Loucy (cell line): Measurements from ENCODE around the gene SCART1.

ENCODE experiments used
- H2AFZ ChIP-seq: fragments of 200-600 bp; sonication (generic); 2 replicates; pipeline ENCODE4 v1.6.0; 2016; ENCODE audit warnings: antibody characterized with exemption, mild to moderate bottlenecking, low read length, moderate library complexity
- H3F3A ChIP-seq: fragments of 200-600 bp; 2 replicates; pipeline ENCODE4 v1.6.0; 2016; ENCODE audit warnings: antibody characterized with exemption, low read depth, mild to moderate bottlenecking
- H3K27me3 ChIP-seq: fragments of 200-600 bp; sonication (generic); 2 replicates; pipeline ENCODE4 v1.6.1; 2014; ENCODE audit warnings: low read length, mild to moderate bottlenecking; ENCODE audit not compliant: insufficient read depth, poor library complexity, severe bottlenecking
- H3K36me3 ChIP-seq: fragments of 200-600 bp; sonication (generic); 2 replicates; pipeline ENCODE4 v1.6.1; 2016; ENCODE audit warnings: low read length; ENCODE audit not compliant: insufficient read depth
- H3K4me1 ChIP-seq: fragments of 200-600 bp; sonication (generic); 2 replicates; pipeline ENCODE4 v1.5.1; 2014; ENCODE audit warnings: low read length, mild to moderate bottlenecking; ENCODE audit not compliant: insufficient read depth, poor library complexity, severe bottlenecking
- H3K4me2 ChIP-seq: fragments of 200-600 bp; sonication (generic); 2 replicates; pipeline ENCODE4 v1.6.0; 2014; ENCODE audit warnings: antibody characterized with exemption, low read length, low read depth, mild to moderate bottlenecking; ENCODE audit not compliant: poor library complexity, severe bottlenecking
- H3K4me3 ChIP-seq: fragments of 200-600 bp; sonication (generic); 2 replicates; pipeline ENCODE4 v1.5.1; 2014; ENCODE audit warnings: low read length, mild to moderate bottlenecking, mixed read lengths; ENCODE audit not compliant: poor library complexity, severe bottlenecking
- H3K79me2 ChIP-seq: fragments of 200-600 bp; sonication (generic); 2 replicates; pipeline ENCODE4 v1.6.1; 2014; ENCODE audit warnings: low read length; ENCODE audit not compliant: insufficient read depth
- H3K9ac ChIP-seq: fragments of 200-600 bp; sonication (generic); 2 replicates; pipeline ENCODE4 v1.6.0; 2014; ENCODE audit warnings: mild to moderate bottlenecking, low read depth, low read length, moderate library complexity; ENCODE audit not compliant: poor library complexity, severe bottlenecking
- H3K9me2 ChIP-seq: fragments of 200-600 bp; sonication (generic); replicated peaks from 2 replicates; pipeline ENCODE4 v1.6.1; 2016; ENCODE audit warnings: low read depth, low read length, mixed read lengths
- H3K9me3 ChIP-seq: fragments of 200-600 bp; sonication (generic); 2 replicates; pipeline ENCODE4 v1.6.1; 2014; ENCODE audit warnings: mild to moderate bottlenecking, antibody characterized with exemption, low read length, low read depth; ENCODE audit not compliant: insufficient read depth
- H4K20me1 ChIP-seq: fragments of 200-600 bp; sonication (generic); 2 replicates; pipeline ENCODE4 v1.6.0; 2014; ENCODE audit warnings: antibody characterized with exemption, low read length, mild to moderate bottlenecking; ENCODE audit not compliant: insufficient read depth, poor library complexity, severe bottlenecking
- EZH2phosphoT487 ChIP-seq: fragments of 200-600 bp; IDR thresholded peaks from 2 replicates; pipeline ENCODE4 v1.6.1; 2018; ENCODE audit warnings: antibody characterized with exemption, mild to moderate bottlenecking, moderate library complexity, borderline replicate concordance
- TF ChIP-seq, protein P1 (sequence below): fragments of 200-600 bp; sonication (generic); conservative IDR thresholded peaks from 2 replicates; pipeline ENCODE4 v1.5.1; 2014; ENCODE audit warnings: mild to moderate bottlenecking, antibody characterized with exemption, low read length

Gene SCART1

GRCh38 chr10:133471300-133472109, 17.8 kb downstream of the SCART1 start:
- peaks cover 42% of the 10 kb centered on the region for H3K4me1 ChIP-seq

GRCh38 chr10:133473270-133473669, 19.5 kb downstream of the SCART1 start:
- Histone ChIP-seq H2AFZ (no peak overlapping the region), H3K9me2 (no peaks in the 10 kb centered on the region), H3K79me2 (no peaks in the 10 kb centered on the region), H3F3A (no peaks in the 10 kb centered on the region), H3K9ac (no peak overlapping the region), H3K36me3 (no peaks in the 10 kb centered on the region), H4K20me1 (no peaks in the 10 kb centered on the region), H3K9me3 (no peaks in the 10 kb centered on the region; the same call in 1 of the 2 replicates), H3K27me3 (no peaks in the 10 kb centered on the region), H3K4me2 (peak overlapping the region; percentile 79), H3K4me3 (no peak overlapping the region), H3K4me1 (peaks cover 43% of the 10 kb centered on the region)
- TF ChIP-seq, protein P1, sequence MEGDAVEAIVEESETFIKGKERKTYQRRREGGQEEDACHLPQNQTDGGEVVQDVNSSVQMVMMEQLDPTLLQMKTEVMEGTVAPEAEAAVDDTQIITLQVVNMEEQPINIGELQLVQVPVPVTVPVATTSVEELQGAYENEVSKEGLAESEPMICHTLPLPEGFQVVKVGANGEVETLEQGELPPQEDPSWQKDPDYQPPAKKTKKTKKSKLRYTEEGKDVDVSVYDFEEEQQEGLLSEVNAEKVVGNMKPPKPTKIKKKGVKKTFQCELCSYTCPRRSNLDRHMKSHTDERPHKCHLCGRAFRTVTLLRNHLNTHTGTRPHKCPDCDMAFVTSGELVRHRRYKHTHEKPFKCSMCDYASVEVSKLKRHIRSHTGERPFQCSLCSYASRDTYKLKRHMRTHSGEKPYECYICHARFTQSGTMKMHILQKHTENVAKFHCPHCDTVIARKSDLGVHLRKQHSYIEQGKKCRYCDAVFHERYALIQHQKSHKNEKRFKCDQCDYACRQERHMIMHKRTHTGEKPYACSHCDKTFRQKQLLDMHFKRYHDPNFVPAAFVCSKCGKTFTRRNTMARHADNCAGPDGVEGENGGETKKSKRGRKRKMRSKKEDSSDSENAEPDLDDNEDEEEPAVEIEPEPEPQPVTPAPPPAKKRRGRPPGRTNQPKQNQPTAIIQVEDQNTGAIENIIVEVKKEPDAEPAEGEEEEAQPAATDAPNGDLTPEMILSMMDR: no peak
- TF ChIP-seq EZH2phosphoT487: no peak

More at GRCh38 chr10:133471300-133472109, 17.8 kb downstream of the SCART1 start:
- H3K4me2 ChIP-seq: no peak overlapping the region
- no peaks in the 10 kb centered on the region for H3K79me2 ChIP-seq
- H2AFZ ChIP-seq: no peak overlapping the region
- no peaks in the 10 kb centered on the region for H3K9me2 ChIP-seq
- H3K9ac ChIP-seq: no peak overlapping the region
- peaks cover 14% of the 10 kb centered on the region; the same call in 1 of the 2 replicates for H3K36me3 ChIP-seq
- TF ChIP-seq EZH2phosphoT487: no peak
- TF ChIP-seq, protein P1: no peak
- H3F3A ChIP-seq: no peaks in the 10 kb centered on the region
- no peaks in the 10 kb centered on the region for H4K20me1 ChIP-seq
- no peaks in the 10 kb centered on the region; the same call in 1 of the 2 replicates for H3K9me3 ChIP-seq
- H3K4me3 ChIP-seq: no peak overlapping the region
- no peaks in the 10 kb centered on the region for H3K27me3 ChIP-seq

DNA sequence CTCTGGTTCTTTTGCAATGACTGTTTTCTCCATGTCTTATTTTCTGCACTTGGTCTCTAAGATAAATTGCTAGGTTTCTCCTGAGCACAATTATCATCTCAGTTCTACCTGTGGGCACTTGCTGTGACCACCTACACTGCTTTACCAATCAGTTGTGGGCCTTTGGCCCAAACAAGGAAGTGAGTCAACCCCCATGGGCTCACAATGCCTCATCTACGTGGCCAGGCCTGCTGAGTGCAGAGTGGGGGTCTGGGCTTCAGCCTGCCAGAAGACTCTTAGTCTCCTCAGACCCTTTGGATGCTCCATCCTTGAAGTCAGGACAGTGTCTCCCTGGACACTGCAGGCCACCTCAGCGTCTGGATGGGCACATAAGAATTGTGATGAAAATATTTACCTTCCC, 20.3 kb downstream of the SCART1 start:
- Histone ChIP-seq H3F3A (no peaks in the 10 kb centered on the region), H3K79me2 (no peaks in the 10 kb centered on the region), H3K4me3 (no peak overlapping the region), H3K27me3 (no peaks in the 10 kb centered on the region), H3K9me2 (no peaks in the 10 kb centered on the region), H3K9ac (peak overlapping the region; percentile 59), H3K4me1 (peaks cover 40% of the 10 kb centered on the region), H3K4me2 (peak overlapping the region; percentile 79), H2AFZ (no peak overlapping the region), H4K20me1 (no peaks in the 10 kb centered on the region), H3K9me3 (no peaks in the 10 kb centered on the region; the same call in 1 of the 2 replicates), H3K36me3 (no peaks in the 10 kb centered on the region)
- TF ChIP-seq EZH2phosphoT487: no peak
- TF ChIP-seq, protein P1: no peak
